ENCODE results near the gene EXPH5.

DNA sequence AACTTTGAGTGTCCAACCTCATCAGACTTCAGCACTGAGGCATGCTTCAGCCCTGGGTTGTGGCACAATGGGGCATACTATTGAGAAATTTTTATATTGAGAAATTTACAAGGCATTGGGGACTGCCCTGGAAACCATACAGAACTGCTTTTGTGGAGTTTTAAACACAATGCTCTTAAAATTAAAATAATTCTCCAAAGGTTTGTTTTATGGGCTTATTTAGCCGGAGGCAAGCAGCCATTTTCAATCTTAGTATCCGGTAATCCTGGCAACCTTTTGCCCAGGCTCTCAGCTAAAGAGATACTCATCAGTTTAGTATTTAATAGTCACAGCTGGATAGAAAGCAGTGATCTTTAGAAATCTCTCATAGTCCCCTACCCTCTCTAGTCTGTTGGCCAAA is 3.1 kb upstream of the EXPH5 start:
- TF ChIP-seq, protein P1, sequence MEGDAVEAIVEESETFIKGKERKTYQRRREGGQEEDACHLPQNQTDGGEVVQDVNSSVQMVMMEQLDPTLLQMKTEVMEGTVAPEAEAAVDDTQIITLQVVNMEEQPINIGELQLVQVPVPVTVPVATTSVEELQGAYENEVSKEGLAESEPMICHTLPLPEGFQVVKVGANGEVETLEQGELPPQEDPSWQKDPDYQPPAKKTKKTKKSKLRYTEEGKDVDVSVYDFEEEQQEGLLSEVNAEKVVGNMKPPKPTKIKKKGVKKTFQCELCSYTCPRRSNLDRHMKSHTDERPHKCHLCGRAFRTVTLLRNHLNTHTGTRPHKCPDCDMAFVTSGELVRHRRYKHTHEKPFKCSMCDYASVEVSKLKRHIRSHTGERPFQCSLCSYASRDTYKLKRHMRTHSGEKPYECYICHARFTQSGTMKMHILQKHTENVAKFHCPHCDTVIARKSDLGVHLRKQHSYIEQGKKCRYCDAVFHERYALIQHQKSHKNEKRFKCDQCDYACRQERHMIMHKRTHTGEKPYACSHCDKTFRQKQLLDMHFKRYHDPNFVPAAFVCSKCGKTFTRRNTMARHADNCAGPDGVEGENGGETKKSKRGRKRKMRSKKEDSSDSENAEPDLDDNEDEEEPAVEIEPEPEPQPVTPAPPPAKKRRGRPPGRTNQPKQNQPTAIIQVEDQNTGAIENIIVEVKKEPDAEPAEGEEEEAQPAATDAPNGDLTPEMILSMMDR (IDR thresholded peaks at IDR 0.05): no peak
- no peak for TF ChIP-seq POLR2AphosphoS5 (IDR thresholded peaks at IDR 0.05)
- no peak for TF ChIP-seq POLR2A (IDR thresholded peaks at IDR 0.05)
- no peak for TF ChIP-seq EP300 (IDR thresholded peaks at IDR 0.05)

Measured in sigmoid colon (tissue), 4 donors.